NCI-H1105 (cell line): Measurements from ENCODE around the gene APLP1.
"Not testable (repeated sequence)": the region's sequence is repeated elsewhere in the genome, so short reads cannot be mapped to it uniquely, and the experiment has no call there.

Source experiments
- DNase-seq: peaks from one replicate; lab custom pipeline; 2025; lab: John Stamatoyannopoulos, UW

APLP1 gene

GRCh38 chr19:35882114-35882832 is 13.9 kb downstream of the APLP1 start:
- DNase-seq = peak; percentile 14

GRCh38 chr19:35883882-35884281 is 15.5 kb downstream of the APLP1 start:
- DNase-seq = no peak

- no peak for DNase-seq
Observed at GRCh38 chr19:35885225-35885738, 16.9 kb downstream of the APLP1 start.

- DNase-seq = no peak
Observed at GRCh38 chr19:35885904-35886303, 17.5 kb downstream of the APLP1 start.

- no peak for DNase-seq
Observed at GRCh38 chr19:35887197-35887596, 18.8 kb downstream of the APLP1 start.

- DNase-seq = no peak
Observed at GRCh38 chr19:35888398-35888797, 20.0 kb downstream of the APLP1 start.

GRCh38 chr19:35889370-35890112 is 21.2 kb downstream of the APLP1 start:
- no peak for DNase-seq

GRCh38 chr19:35890113-35890650 is 21.8 kb downstream of the APLP1 start:
- DNase-seq = no peak

GRCh38 chr19:35891819-35892218 is 23.4 kb downstream of the APLP1 start:
- DNase-seq = not testable (repeated sequence)

- DNase-seq = no peak
Observed at GRCh38 chr19:35894342-35894741, 26.0 kb downstream of the APLP1 start.

GRCh38 chr19:35895911-35896642 is 27.7 kb downstream of the APLP1 start:
- no peak for DNase-seq

GRCh38 chr19:35896643-35897040 is 28.3 kb downstream of the APLP1 start:
- no peak for DNase-seq

- DNase-seq = no peak
Observed at GRCh38 chr19:35897706-35898451, 29.5 kb downstream of the APLP1 start.

GRCh38 chr19:35898499-35898809 is 30.1 kb downstream of the APLP1 start:
- DNase-seq = peak; percentile 1

GRCh38 chr19:35899547-35900214 is 31.3 kb downstream of the APLP1 start:
- DNase-seq = peak; percentile 83

GRCh38 chr19:35901055-35901644 is 32.8 kb downstream of the APLP1 start:
- DNase-seq = no peak

- DNase-seq = no peak
Observed at GRCh38 chr19:35901854-35902661, 33.7 kb downstream of the APLP1 start, which contains the start of gene HCST. TSS of gene HCST (plus strand) at chr19:35902529. CDS start at chr19:35902594, 65 bp downstream.

GRCh38 chr19:35902870-35903475 is 34.6 kb downstream of the APLP1 start:
- DNase-seq = no peak

GRCh38 chr19:35903550-35904179 is 35.3 kb downstream of the APLP1 start:
- no peak for DNase-seq
